ENCODE data around the gene KDM1A.

The KDM1A gene

GRCh38 chr1:23114424-23115079 lies 95.3 kb downstream of the KDM1A start:
- DNase-seq, result no peak

GRCh38 chr1:23116216-23116836 lies 97.1 kb downstream of the KDM1A start:
- DNase-seq, result no peak

GRCh38 chr1:23116921-23117699 lies 97.8 kb downstream of the KDM1A start:
- DNase-seq, result no peak

- DNase-seq, result no peak
Measured at GRCh38 chr1:23118407-23118806, 99.1 kb downstream of the KDM1A start.

- DNase-seq, result no peak
Measured at GRCh38 chr1:23118957-23119792, 99.9 kb downstream of the KDM1A start.

- DNase-seq, result no peak
Measured at GRCh38 chr1:23120383-23120782, 101.1 kb downstream of the KDM1A start.

- DNase-seq, result no peak
Measured at GRCh38 chr1:23122023-23122748, 102.9 kb downstream of the KDM1A start.

GRCh38 chr1:23122796-23123195 lies 103.5 kb downstream of the KDM1A start:
- DNase-seq, result no peak

GRCh38 chr1:23123528-23123927 lies 104.3 kb downstream of the KDM1A start:
- DNase-seq, result no peak

GRCh38 chr1:23124259-23125026 lies 105.2 kb downstream of the KDM1A start:
- no peak for DNase-seq

GRCh38 chr1:23125489-23125888 lies 106.2 kb downstream of the KDM1A start:
- no peak for DNase-seq

GRCh38 chr1:23126200-23126599 lies 106.9 kb downstream of the KDM1A start:
- DNase-seq, result no peak

- DNase-seq, result no peak
Measured at GRCh38 chr1:23126801-23127200, 107.5 kb downstream of the KDM1A start.

GRCh38 chr1:23129846-23130245 lies 110.6 kb downstream of the KDM1A start:
- DNase-seq, result no peak

- no peak for DNase-seq
Measured at GRCh38 chr1:23132033-23132432, 112.8 kb downstream of the KDM1A start.
